HG02852 (cell line): ENCODE results near the gene SAMD4A.

ENCODE experiments used
- ATAC-seq: cut with Tn5 transposase; IDR thresholded peaks from one replicate; pipeline ENCODE4 v1.9.1; 2021; ENCODE audit warnings: mild to moderate bottlenecking, moderate library complexity; ENCODE audit not compliant: unreplicated experiment

Gene SAMD4A

GRCh38 chr14:54629635-54630360, 62.9 kb downstream of the SAMD4A start:
- no peak for ATAC-seq

- no peak for ATAC-seq
These were observed 64.1 kb downstream of the SAMD4A start for GRCh38 chr14:54631016-54631415.

DNA sequence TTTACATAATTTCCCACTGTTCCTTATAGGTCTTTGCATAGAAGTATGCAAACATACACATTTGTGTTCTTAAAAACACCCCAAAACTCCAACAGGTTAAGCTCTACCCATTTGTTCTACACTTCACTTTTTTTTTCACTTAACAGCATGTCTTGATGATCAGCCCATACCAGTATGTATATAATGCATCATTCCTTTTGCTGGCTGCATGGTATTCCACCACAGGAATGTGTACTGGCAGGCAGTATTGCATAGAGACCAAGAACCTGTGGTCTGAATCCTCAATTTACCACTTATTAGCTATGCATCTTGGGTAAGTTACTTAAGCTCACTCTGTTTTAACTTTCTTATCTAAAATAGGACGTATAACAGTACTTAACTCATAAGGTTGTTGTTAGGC, 65.5 kb downstream of the SAMD4A start:
- ATAC-seq, result no peak

GRCh38 chr14:54633076-54633475, 66.1 kb downstream of the SAMD4A start:
- no peak for ATAC-seq

DNA sequence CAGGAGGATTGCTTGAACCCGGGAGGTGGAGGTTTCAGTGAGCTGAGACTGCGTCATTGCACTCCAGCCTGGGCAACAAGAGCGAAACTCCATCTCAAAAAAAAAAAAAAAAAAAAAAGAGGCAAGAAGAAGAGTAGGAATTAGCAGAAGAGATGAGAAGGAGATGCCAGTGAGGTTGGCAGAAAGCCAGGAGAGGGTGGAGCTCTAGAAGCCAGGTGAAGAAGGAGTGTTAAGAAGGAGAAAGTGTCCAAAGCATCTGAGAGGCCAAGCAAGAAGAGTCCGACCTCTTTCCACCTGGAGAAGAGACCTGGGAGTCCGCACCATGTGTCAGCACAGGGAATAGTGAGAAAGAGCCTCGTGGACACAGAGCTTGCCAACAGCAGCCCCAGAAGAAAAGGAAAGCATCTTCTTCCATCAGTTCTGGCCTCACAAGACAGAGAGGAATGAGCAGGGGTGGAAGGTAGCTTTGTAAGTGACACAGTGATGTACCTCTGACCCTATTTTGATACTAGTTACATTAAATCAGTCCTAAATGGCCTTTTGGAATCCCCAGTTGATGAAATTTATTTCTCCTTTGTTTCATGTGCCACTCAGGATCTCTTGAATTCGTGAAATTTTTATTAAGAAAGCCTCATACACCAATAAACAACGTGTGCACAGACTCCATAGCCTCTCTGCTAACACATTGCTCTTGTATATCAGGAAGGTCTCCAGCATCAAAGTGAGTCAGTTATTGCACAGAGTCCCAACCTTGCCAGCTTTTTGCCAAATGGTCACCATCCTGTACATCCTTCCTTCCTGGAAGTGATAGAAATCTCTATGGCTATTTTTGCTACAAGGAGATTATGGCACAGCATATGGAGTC, 70.6 kb downstream of the SAMD4A start:
- ATAC-seq, result no peak

DNA sequence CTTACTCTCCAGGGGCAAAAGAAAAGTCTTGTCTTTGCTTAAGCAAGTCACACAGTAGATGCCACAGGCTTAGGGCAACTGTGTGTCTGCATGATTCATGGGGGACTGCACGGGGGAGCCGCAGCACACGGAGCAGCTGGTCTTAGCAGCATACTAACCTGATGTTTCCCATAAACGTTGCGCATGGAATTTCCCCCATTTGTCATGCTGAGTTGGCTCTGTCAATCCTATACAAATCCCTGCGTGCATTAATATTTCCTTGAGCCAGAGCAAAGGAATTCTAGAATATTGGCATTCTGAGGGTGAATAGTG, 71.2 kb downstream of the SAMD4A start:
- ATAC-seq, result no peak

DNA sequence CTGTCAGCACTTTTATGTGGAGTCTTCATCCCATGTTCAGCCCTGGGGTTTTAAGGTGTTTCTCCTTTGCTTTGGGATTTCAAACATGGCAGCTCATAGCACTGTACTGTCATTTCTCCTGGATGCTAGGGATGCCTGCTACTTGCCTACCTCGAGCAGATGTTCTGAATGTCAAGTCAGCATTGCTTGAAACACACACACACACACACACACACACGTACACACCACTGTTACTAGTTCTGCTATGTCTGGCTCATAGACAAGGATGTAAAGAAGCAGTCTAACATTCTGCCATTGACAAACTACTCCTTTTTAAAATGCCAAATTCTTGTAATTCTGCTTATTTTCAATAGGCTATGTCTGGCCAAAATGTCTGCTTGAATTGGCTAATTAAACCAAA, 72.7 kb downstream of the SAMD4A start:
- no peak for ATAC-seq

DNA sequence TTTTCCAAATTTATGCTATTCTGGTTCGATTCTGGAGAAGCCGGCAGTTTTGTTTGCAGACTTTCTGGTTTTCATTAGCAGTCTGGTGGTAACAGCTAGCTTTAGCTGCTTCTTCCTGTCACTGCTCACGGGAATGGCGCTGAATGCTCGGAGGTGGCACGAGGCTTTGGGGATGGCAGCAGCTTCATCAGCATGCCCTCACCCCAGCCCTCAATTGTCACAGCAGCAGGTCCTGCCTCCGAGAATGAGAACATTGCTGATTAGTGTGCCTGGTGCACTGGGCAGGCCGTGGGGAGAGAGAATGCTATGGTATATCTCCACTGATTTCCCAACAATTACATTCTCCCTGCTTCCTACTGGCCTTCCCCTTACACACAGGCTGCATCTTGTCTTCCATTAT, 73.6 kb downstream of the SAMD4A start:
- no peak for ATAC-seq

DNA sequence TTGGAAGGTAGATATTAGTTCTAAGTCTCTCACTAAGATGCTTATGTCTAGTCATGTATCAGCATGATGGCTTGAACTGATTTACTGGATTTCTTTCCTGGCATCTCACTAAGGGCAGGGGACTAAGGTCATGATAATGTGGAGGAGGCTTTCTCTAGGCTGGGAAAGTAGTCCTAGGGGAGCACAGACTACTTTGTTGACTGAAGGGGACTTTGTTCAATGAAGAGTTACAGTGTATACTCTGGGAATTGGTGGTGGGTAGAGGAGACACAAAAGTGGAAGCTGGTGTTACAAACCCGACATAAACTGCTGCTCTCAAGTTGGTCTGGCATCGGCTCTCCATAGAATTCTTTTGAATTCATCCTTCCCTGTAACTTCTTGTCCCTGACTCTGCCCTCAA, 75.2 kb downstream of the SAMD4A start:
- ATAC-seq, result no peak

DNA sequence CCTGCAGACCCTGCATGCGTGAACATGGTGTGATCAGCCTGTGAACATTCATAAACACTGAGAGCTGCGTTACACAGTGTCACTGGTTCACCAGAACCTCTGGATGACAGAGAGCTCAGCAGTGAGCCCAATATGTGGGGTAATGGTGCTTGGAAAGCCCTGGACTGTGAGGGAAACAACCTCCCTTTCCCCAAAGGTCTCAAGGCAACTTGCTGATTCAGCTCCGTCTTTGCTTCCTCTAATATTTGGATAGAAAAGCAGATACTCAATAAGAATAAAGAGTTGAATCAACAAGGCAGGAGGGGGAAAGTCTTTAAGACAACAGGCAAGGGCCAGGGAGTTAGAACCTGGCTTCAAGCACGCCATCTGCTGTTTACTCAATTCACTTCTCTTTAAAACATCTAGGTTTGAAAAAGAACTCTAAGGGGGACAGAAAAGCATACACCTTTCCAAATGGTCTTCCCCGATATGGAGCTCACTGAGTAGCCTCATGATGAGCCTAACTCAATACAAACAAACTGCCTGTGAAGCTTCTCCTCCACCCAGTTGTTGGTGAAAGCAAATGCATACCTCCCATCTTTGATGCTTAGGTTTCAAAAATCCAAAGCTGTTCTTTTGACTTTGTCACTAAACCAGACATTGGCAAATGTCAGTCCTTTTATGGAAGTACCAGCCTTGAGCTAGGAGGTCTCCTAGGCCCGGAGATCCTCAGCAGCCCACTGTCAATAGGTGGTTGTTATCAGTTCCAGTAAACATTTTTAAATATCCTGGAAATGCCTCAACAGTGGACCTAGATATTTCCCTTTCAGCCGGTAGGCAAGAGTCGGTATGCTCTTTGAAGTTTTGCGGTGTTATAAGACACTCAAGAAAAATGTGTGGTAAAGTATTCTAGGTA, 76.1 kb downstream of the SAMD4A start:
- no peak for ATAC-seq

DNA sequence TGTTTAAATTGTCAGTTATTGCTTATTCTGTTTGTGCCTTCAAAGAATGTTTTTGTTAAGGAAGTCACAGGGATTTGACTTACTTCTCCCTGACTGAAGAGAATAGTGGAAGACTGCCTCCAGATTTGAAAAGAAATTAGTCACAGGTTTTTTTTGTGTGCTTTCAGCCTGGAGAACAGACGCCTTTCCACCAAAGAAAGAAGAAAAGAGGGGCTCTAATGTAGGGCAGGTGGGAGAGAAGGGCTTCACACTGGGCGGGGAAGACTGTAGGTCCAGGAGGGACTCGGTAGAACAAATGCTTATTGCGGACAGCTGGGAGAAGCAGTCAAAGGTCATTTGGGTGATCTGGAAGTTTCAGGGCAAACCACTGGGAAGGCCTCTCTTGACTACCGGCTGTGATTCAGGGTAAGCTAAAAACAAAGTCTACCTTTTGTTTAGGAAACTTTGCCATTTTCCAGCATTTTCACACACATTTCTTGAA, 76.8 kb downstream of the SAMD4A start:
- no peak for ATAC-seq

GRCh38 chr14:54645639-54646038, 78.7 kb downstream of the SAMD4A start:
- no peak for ATAC-seq

DNA sequence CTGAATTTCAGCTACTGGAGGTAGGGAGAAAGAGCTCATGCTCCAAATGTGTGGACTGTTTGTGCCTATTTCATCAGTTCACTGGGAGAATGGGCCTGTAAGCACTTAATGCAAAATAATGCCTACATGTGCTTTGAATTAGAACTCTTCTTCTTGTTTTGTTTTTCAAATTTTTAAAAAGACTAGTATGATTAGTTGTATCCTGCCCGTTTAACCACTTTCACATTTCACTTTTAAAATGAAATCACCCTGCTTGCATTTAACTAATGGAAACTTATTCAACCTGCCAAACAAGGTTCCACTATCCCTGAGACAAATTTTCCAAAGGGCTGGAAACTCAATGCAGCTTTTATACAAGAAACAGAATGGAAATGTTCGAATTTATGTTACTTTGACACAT, 79.7 kb downstream of the SAMD4A start:
- ATAC-seq, result no peak

GRCh38 chr14:54647378-54647777, 80.5 kb downstream of the SAMD4A start:
- no peak for ATAC-seq

- no peak for ATAC-seq
These were observed 82.1 kb downstream of the SAMD4A start for GRCh38 chr14:54649056-54649455.

- ATAC-seq, result no peak
These were observed 83.5 kb downstream of the SAMD4A start for GRCh38 chr14:54650331-54650958.

DNA sequence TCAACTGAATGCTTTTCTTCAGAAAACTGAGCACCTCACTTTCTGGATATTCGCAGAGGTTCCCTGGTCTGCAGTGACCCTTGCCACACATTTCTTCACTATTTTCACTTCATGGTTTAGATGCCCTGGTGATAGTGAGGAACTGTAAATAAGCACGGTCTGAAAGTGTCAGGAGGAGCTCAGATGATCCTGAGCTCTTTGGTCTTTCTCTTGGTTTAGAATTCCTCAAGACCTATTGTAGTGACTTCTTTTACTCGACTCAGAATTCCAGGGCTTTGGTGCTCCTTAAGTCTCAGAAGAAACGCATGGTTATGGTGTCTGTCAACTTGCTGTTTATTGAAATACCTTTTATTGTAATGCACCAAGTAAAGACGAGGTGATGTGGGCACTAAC, 84.0 kb downstream of the SAMD4A start:
- no peak for ATAC-seq

DNA sequence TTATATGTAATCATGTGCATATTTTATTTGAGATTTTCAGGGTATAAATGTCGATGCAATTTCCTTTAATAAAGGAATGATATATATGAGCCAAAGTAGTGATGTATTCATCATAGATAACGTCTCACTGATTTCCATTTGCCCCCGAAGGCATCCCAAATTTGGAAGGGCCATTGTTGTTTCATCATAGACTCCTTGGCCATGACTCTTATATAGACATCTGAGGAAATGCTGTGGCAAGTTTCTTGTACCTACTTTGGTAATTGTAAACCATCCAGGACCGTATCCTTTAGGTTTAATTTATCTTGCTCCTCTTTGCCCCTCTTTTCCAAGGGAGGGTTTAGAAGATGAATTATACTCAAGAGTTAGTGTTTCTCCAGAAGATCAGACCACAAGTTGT, 84.7 kb downstream of the SAMD4A start:
- ATAC-seq, result no peak

- ATAC-seq, result no peak
These were observed 85.3 kb downstream of the SAMD4A start for GRCh38 chr14:54652188-54652587.

DNA sequence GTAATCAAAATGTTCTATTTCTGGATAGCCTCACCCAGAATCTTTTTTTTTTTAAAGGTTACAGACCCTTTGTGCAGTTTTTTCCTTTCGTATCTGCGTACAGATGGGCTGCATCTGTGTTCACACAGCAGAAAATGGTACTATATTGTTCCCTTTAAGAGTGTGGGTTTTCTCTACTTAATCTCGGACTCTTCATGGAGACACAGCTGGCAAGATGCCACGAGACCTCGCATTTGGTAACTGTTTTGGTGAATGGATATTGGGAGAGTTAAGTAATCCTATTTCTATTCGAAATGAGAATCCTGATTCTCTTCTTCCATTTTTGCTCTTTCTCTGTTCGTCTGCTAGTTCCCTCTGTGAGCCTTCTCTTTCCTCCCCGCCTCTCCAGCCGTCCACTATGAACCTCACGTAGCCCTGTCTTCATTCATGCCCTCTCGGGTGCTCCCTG, 85.7 kb downstream of the SAMD4A start:
- ATAC-seq, result no peak
